ENCODE data around the gene SYPL1.

DNA sequence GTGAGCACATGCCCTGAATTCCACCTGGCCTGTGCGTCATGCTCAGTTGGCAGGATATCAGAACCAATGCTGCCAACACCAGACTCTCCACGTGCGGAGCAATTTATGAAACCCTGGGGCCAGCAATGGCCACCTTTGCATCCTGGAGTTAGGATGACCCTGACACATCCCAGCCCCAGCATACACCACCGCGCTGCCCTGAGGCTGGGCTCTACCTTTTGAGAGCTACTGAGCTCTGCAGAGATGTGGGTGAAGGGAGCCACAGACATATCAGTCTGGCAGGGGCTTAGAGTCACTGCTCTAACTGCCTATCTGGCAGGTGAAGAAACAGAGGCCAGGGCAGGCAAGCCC is 41.9 kb downstream of the SYPL1 start:
- TF ChIP-seq POLR2A (IDR thresholded peaks at IDR 0.05; ENCODE audit: borderline replicate concordance, extremely low read depth, insufficient read depth, insufficient read length) (no peak), EZH2 (IDR thresholded peaks at IDR 0.05) (no peak), ZNF274 (IDR thresholded peaks at IDR 0.05; ENCODE audit: low read depth, low read length) (no peak), TCF7L2 (IDR thresholded peaks at IDR 0.05; ENCODE audit: borderline replicate concordance, extremely low read depth, insufficient read depth, insufficient read length) (no peak)
- TF ChIP-seq, protein P1, sequence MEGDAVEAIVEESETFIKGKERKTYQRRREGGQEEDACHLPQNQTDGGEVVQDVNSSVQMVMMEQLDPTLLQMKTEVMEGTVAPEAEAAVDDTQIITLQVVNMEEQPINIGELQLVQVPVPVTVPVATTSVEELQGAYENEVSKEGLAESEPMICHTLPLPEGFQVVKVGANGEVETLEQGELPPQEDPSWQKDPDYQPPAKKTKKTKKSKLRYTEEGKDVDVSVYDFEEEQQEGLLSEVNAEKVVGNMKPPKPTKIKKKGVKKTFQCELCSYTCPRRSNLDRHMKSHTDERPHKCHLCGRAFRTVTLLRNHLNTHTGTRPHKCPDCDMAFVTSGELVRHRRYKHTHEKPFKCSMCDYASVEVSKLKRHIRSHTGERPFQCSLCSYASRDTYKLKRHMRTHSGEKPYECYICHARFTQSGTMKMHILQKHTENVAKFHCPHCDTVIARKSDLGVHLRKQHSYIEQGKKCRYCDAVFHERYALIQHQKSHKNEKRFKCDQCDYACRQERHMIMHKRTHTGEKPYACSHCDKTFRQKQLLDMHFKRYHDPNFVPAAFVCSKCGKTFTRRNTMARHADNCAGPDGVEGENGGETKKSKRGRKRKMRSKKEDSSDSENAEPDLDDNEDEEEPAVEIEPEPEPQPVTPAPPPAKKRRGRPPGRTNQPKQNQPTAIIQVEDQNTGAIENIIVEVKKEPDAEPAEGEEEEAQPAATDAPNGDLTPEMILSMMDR (IDR thresholded peaks at IDR 0.05 in 2 of 3, conservative IDR thresholded peaks at IDR 0.05 in 1 of 3; ENCODE audit: borderline replicate concordance in 1 of 3, insufficient read depth in 1 of 3, low read depth in 2 of 3, low read length in 2 of 3) = no peak
- TF ChIP-seq, protein P2, sequence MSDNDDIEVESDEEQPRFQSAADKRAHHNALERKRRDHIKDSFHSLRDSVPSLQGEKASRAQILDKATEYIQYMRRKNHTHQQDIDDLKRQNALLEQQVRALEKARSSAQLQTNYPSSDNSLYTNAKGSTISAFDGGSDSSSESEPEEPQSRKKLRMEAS (IDR thresholded peaks at IDR 0.05) = no peak
- TF ChIP-seq, protein P3, sequence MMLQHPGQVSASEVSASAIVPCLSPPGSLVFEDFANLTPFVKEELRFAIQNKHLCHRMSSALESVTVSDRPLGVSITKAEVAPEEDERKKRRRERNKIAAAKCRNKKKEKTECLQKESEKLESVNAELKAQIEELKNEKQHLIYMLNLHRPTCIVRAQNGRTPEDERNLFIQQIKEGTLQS (IDR thresholded peaks at IDR 0.05) = no peak

Data from HCT116 (cell line).